IMR-90 (cell line): ENCODE data around the gene ERICH6B. TPM values are rescaled to one million over a fixed set of nuclear protein-coding genes. Genes with fewer than 3 reads are reported as not detected.

Source experiments
- ATAC-seq: fragments of 200-7000 bp; cut with Tn5 transposase; 2 replicates; pipeline ENCODE4 v1.9.1; 2020; ENCODE audit warnings: low read depth, mild to moderate bottlenecking, moderate library complexity
- BruUV-seq: library from RNA; stranded (reverse); fragments of 400-500 nt; replicated peaks from 2 replicates; lab custom pipeline; 2021; lab: Mats Ljungman, UMichigan
- CTCF ChIA-PET: fragments of 300-600 bp; formaldehyde crosslinking; extraction: SDS; loops from one replicate; lab custom pipeline; 2021; ENCODE audit warnings: antibody characterized with exemption; lab: Yijun Ruan, JAX
- POLR2A ChIA-PET: fragments of 300-600 bp; sonication (Branson Sonifier 250); formaldehyde crosslinking; loops from one replicate; lab custom pipeline; 2022; ENCODE audit warnings: antibody characterized with exemption; ENCODE audit not compliant: unreplicated experiment; lab: Charles Lee
- DNase-seq: peaks from one replicate; pipeline ENCODE4 v3.0.0; 2013
- H2AFZ ChIP-seq: replicated peaks from 2 replicates; pipeline ENCODE3; 2013; ENCODE audit warnings: low read length, mild to moderate bottlenecking; ENCODE audit not compliant: poor library complexity
- H2AK5ac ChIP-seq: 2 replicates; pipeline ENCODE4 v1.6.1; 2013; ENCODE audit warnings: low read depth, low read length, inconsistent platforms
- H2AK9ac ChIP-seq: replicated peaks from 2 replicates; pipeline ENCODE3; 2013; ENCODE audit warnings: mild to moderate bottlenecking, low read depth, low read length, moderate library complexity; ENCODE audit not compliant: poor library complexity
- H2BK120ac ChIP-seq: 2 replicates; pipeline ENCODE4 v1.6.1; 2013; ENCODE audit warnings: low read depth, low read length, inconsistent platforms
- H2BK15ac ChIP-seq: 3 replicates; pipeline ENCODE4 v1.6.1; 2013; ENCODE audit warnings: low read depth, low read length, inconsistent platforms
- H2BK20ac ChIP-seq: 2 replicates; pipeline ENCODE4 v1.6.1; 2013; ENCODE audit warnings: low read depth, mild to moderate bottlenecking, inconsistent platforms, low read length, moderate library complexity
- H2BK5ac ChIP-seq: 2 replicates; pipeline ENCODE4 v1.6.1; 2013; ENCODE audit warnings: mild to moderate bottlenecking, low read depth, low read length, inconsistent platforms; ENCODE audit not compliant: poor library complexity, severe bottlenecking
- H3K14ac ChIP-seq: replicated peaks from 2 replicates; pipeline ENCODE4 v1.6.1; 2013; ENCODE audit warnings: low read depth, low read length, inconsistent platforms
- H3K18ac ChIP-seq: 2 replicates; pipeline ENCODE4 v1.6.1; 2013; ENCODE audit warnings: low read depth, low read length, control low read depth
- H3K23ac ChIP-seq: 2 replicates; pipeline ENCODE4 v1.6.1; 2013; ENCODE audit warnings: low read depth, low read length, inconsistent platforms
- H3K27ac ChIP-seq: 2 replicates; pipeline ENCODE4 v1.5.1; 2013; ENCODE audit warnings: mild to moderate bottlenecking, control low read depth, low read length; ENCODE audit not compliant: insufficient read depth
- H3K27me3 ChIP-seq: 2 replicates; pipeline ENCODE4 v1.6.1; 2013; ENCODE audit warnings: low read length; ENCODE audit not compliant: control insufficient read depth, insufficient read depth
- H3K36me3 ChIP-seq: 2 replicates; pipeline ENCODE4 v1.6.1; 2013; ENCODE audit warnings: low read length, mixed read lengths; ENCODE audit not compliant: control insufficient read depth, insufficient read depth
- H3K4ac ChIP-seq: 2 replicates; pipeline ENCODE4 v1.6.1; 2013; ENCODE audit warnings: low read depth, low read length, inconsistent platforms
- H3K4me1 ChIP-seq: 2 replicates; pipeline ENCODE4 v1.6.1; 2013; ENCODE audit warnings: low read length, mixed read lengths; ENCODE audit not compliant: control insufficient read depth, insufficient read depth
- H3K4me2 ChIP-seq: 2 replicates; pipeline ENCODE4 v1.6.1; 2013; ENCODE audit warnings: low read depth, mild to moderate bottlenecking, control low read depth, low read length, moderate library complexity
- H3K4me3 ChIP-seq: 2 replicates; pipeline ENCODE4 v1.5.1; 2013; ENCODE audit warnings: low read depth, mild to moderate bottlenecking, control low read depth, low read length, moderate library complexity; ENCODE audit not compliant: insufficient read depth
- H3K56ac ChIP-seq: 2 replicates; pipeline ENCODE4 v1.6.1; 2013; ENCODE audit warnings: low read length, inconsistent platforms; ENCODE audit not compliant: insufficient read depth; ENCODE audit errors: extremely low read depth
- H3K79me1 ChIP-seq, 2 experiments: 2 replicates each; pipeline ENCODE4 v1.6.1; 2013; ENCODE audit warnings: low read length in 2 of 2, inconsistent platforms in 1 of 2, low read depth in 1 of 2
- H3K9ac ChIP-seq: 2 replicates; pipeline ENCODE4 v1.6.1; 2013; ENCODE audit warnings: low read depth, low read length, control low read depth
- H3K9me1 ChIP-seq: 2 replicates; pipeline ENCODE4 v1.6.1; 2013; ENCODE audit warnings: low read length, inconsistent platforms; ENCODE audit not compliant: insufficient read depth
- H3K9me3 ChIP-seq: 2 replicates; pipeline ENCODE4 v1.6.1; 2013; ENCODE audit warnings: low read length; ENCODE audit not compliant: control insufficient read depth, insufficient read depth
- H4K20me1 ChIP-seq: 2 replicates; pipeline ENCODE4 v1.6.1; 2013; ENCODE audit warnings: low read length, inconsistent platforms; ENCODE audit not compliant: insufficient read depth
- H4K5ac ChIP-seq: 2 replicates; pipeline ENCODE4 v1.6.1; 2013; ENCODE audit warnings: mild to moderate bottlenecking, low read depth, low read length, control low read depth
- H4K8ac ChIP-seq, 2 experiments: 2 replicates each; pipeline ENCODE4 v1.6.1; 2013; ENCODE audit warnings: low read depth in 2 of 2, low read length in 2 of 2, control low read depth in 1 of 2, inconsistent platforms in 1 of 2
- H4K91ac ChIP-seq: 2 replicates; pipeline ENCODE4 v1.6.1; 2013; ENCODE audit warnings: low read depth, low read length, inconsistent platforms; ENCODE audit not compliant: insufficient read depth
- CEBPB ChIP-seq: IDR thresholded peaks from 2 replicates; pipeline ENCODE4 v1.6.1; 2012; ENCODE audit warnings: low read depth, low read length, improper control_type of control experiment
- MAFK ChIP-seq: IDR thresholded peaks from 2 replicates; pipeline ENCODE4 v1.6.1; 2012; ENCODE audit warnings: low read depth, low read length, improper control_type of control experiment
- MXI1 ChIP-seq: IDR thresholded peaks from 2 replicates; pipeline ENCODE4 v1.6.1; 2012; ENCODE audit warnings: low read depth, mild to moderate bottlenecking, low read length, moderate library complexity, borderline replicate concordance
- POLR2A ChIP-seq: IDR thresholded peaks from 2 replicates; pipeline ENCODE4 v1.6.1; 2012; ENCODE audit warnings: mild to moderate bottlenecking, low read depth, low read length
- RCOR1 ChIP-seq: IDR thresholded peaks from 2 replicates; pipeline ENCODE4 v1.6.1; 2012; ENCODE audit warnings: mild to moderate bottlenecking, low read length, improper control_type of control experiment; ENCODE audit not compliant: insufficient replicate concordance
- SMC3 ChIP-seq: fragments of 150-350 bp; IDR thresholded peaks from 2 replicates; pipeline ENCODE4 v1.6.1; 2016; ENCODE audit warnings: low read depth, mild to moderate bottlenecking, antibody characterized with exemption, low read length, moderate library complexity
- WGBS, 2 experiments: methylation state at CpG; one replicate each; pipeline versions ENCODE4 v1.1.5 to v1.1.7; 2013; ENCODE audit warnings: missing lambda C conversion rate in 2 of 2; ENCODE audit not compliant: insufficient read length in 1 of 2; ENCODE audit errors: extremely low coverage in 2 of 2; 5-methylcytosine and 5-hydroxymethylcytosine counted together
- dilution Hi-C: fragments of 300-500 bp; cut with HindIII; formaldehyde crosslinking; loops from one replicate; pipeline ENCODE4 v1.14.3; 2018; ENCODE audit warnings: low sequenced_read_pairs; ENCODE audit not compliant: unreplicated experiment
- in situ Hi-C: fragments of 300-500 bp; cut with MboI; formaldehyde crosslinking; loops from 3 replicates; pipeline ENCODE4 v1.14.3; 2019; ENCODE audit warnings: low sequenced_read_pairs, inconsistent platforms, mixed read lengths
- intact Hi-C: fragments of 100-400 bp; cut with micrococcal nuclease; formaldehyde crosslinking; loops from 2 replicates; pipeline ENCODE4 v1.10.0; 2022
- polyA plus RNA-seq, 3 experiments: library from polyadenylated mRNA; depleted of rRNA; stranded (reverse); fragments of >200 nt; gene quantifications; 2 replicates each; pipeline ENCODE4 v1.2.3, GENCODE V29; 2012; ENCODE audit warnings: low replicate concordance in 1 of 3
- total RNA-seq: library from RNA; depleted of rRNA; stranded (reverse); fragments of >200 nt; gene quantifications from 2 replicates; pipeline ENCODE4 v1.2.3, GENCODE V29; 2012
- TF ChIP-seq, protein P1 (sequence below): fragments of 150-350 bp; IDR thresholded peaks from 2 replicates; pipeline ENCODE4 v1.6.1; 2016; ENCODE audit warnings: low read depth, mild to moderate bottlenecking, low read length, moderate library complexity, borderline replicate concordance

ERICH6B gene
- total and polyA plus RNA-seq, 2 of the 4 experiments (the other 2 are of a cell fraction), result not detected

DNA sequence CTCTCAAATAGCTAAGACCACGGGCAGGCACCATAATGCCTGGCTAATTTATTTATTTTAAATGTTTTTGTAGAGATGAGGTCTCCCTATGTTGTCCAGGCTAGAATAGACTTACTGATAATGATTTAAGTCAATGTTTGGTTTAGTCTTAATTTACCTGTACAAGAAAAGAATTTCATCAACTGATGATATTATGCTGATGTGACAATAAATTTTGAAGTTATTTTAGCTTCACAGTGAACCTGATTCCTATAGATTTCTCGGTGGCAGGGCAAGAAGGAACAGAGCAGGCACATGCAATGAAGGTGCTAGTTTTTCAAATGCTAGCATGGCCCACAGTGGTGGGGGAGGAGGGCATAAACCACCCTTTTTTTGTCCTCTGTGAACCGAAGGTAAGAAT lies 44.0 kb upstream of the ERICH6B start:
- Histone ChIP-seq H3K4me1 (no peaks in the 10 kb centered on the region), H4K8ac (no peak overlapping the region), H2BK120ac (no peak overlapping the region), H3K27me3 (no peaks in the 10 kb centered on the region), H3K56ac (no peak overlapping the region), H4K5ac (no peak overlapping the region), H3K36me3 (no peaks in the 10 kb centered on the region), H3K9ac (no peak overlapping the region), H2BK20ac (no peak overlapping the region), H2AFZ (no peak overlapping the region), H3K27ac (no peak overlapping the region), H4K20me1 (no peaks in the 10 kb centered on the region), H2AK9ac (no peak overlapping the region), H3K9me1 (no peaks in the 10 kb centered on the region), H4K91ac (no peak overlapping the region), H3K79me1 (no peaks in the 10 kb centered on the region), H3K4me3 (no peak overlapping the region), H3K4me2 (no peak overlapping the region), H2AK5ac (no peak overlapping the region), H3K14ac (no peak overlapping the region), H2BK5ac (no peak overlapping the region), H3K9me3 (no peaks in the 10 kb centered on the region), H3K23ac (no peak overlapping the region), H3K4ac (no peak overlapping the region), H2BK15ac (no peak overlapping the region), H3K18ac (no peak overlapping the region)
- in situ Hi-C loops, result no loop called here
- no peak for TF ChIP-seq POLR2A
- no peak for TF ChIP-seq CEBPB
- TF ChIP-seq MAFK, result peak; percentile 96
- TF ChIP-seq MXI1, result no peak
- TF ChIP-seq RCOR1, result no peak
- TF ChIP-seq SMC3, result no peak
- TF ChIP-seq, protein P1, sequence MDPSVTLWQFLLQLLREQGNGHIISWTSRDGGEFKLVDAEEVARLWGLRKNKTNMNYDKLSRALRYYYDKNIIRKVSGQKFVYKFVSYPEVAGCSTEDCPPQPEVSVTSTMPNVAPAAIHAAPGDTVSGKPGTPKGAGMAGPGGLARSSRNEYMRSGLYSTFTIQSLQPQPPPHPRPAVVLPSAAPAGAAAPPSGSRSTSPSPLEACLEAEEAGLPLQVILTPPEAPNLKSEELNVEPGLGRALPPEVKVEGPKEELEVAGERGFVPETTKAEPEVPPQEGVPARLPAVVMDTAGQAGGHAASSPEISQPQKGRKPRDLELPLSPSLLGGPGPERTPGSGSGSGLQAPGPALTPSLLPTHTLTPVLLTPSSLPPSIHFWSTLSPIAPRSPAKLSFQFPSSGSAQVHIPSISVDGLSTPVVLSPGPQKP, result no peak
- POLR2A ChIA-PET, result no interaction called here
- BruUV-seq, result no TSS peak
- dilution Hi-C loops, result no loop called here
- ATAC-seq (no peak), DNase-seq (no peak)
- WGBS, 2 experiments, result no CpG with 5 or more reads among the region's 3 CpGs
- CTCF ChIA-PET, result no interaction called here
- intact Hi-C loops, result no loop called here
